Motor neuron (in vitro differentiated cells): ENCODE data around the gene GTF2I. TPM values are rescaled to one million over a fixed set of nuclear protein-coding genes. Genes with fewer than 3 reads are reported as not detected.
"Not testable (repeated sequence)": the region's sequence is repeated elsewhere in the genome, so short reads cannot be mapped to it uniquely, and the experiment has no call there.

Source experiments
- ATAC-seq, 8 experiments: fragments of 200-7000 bp; cut with Tn5 transposase; replicated peaks in 6 of 8; 2 replicates each; pipeline ENCODE4 v1.8.0; 2021; ENCODE audit warnings: mild to moderate bottlenecking in 8 of 8, moderate library complexity in 8 of 8
- H3K27ac ChIP-seq, 2 donors: fragments of 250-450 bp; sonication (Bioruptor Pico); 2 replicates each; pipeline ENCODE4 v1.9.0; 2021; ENCODE audit warnings: antibody characterized with exemption in 2 of 2, mild to moderate bottlenecking in 2 of 2, moderate library complexity in 1 of 2
- H3K4me1 ChIP-seq, 2 donors: fragments of 250-450 bp; sonication (Bioruptor Pico); replicated peaks in 1 of 2; 2 replicates each; pipeline ENCODE4 v1.6.1; 2021; ENCODE audit warnings: antibody characterized with exemption in 2 of 2, mild to moderate bottlenecking in 2 of 2, moderate library complexity in 1 of 2
- H3K4me3 ChIP-seq, 5 donors: fragments of 250-450 bp; sonication (Bioruptor Pico); 2 replicates each; pipeline ENCODE4 v1.9.0; 2021; ENCODE audit warnings: antibody characterized with exemption in 5 of 5, mild to moderate bottlenecking in 5 of 5, moderate library complexity in 4 of 5
- WGBS, 10 experiments: fragments of 450-650 bp; shearing (Covaris generic); methylation state at CpG; one replicate each; pipeline ENCODE4 v1.0.0; 2022; 5-methylcytosine and 5-hydroxymethylcytosine counted together
- in situ Hi-C, 9 experiments: fragments of 400-800 bp; cut with MboI; loops; one replicate each; pipeline ENCODE4 v1.15.0; 2021; ENCODE audit warnings: low sequenced_read_pairs in 9 of 9, low pct_unique_long_range_greater_than_20kb in 2 of 9; ENCODE audit not compliant: unreplicated experiment in 9 of 9
- total RNA-seq, 8 experiments: library from RNA; unstranded; fragments of 300-600 nt; gene quantifications; 2 replicates each; pipeline versions ENCODE4 v1.2.3 to v1.2.4, GENCODE V29; 2022

GTF2I gene
- total RNA-seq, 8 experiments from 2014 or later = 77.9 to 293 (median 117) TPM

DNA sequence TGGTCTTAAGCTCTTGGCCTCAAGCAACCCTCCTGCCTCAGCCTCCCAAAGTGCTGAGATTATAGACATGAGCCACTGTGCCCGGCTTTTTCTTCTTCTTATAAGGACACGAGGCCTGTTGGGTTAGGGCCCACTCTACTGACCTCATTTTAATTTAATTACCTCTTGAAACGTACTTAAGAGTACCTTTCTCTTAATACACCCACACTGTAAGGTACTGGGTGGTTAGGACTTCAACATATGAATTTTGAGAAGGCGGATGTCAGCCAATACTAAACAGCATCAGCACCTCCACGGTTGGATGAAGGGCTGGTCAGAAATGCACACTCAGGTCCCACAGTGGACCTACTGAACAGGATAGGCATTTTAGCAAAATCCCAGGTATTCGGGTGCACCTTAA lies 124.2 kb downstream of the GTF2I start:
- no CpG with 5 or more reads among the region's 6 CpGs for WGBS, 10 experiments
- ATAC-seq, H3K4me3 ChIP-seq, H3K27ac ChIP-seq, in situ Hi-C loops, H3K4me1 ChIP-seq: not testable (repeated sequence)

- in situ Hi-C loops, ATAC-seq: not testable (repeated sequence)
- WGBS, 10 experiments = no CpG with 5 or more reads among the region's 5 CpGs
These were observed 126.1 kb downstream of the GTF2I start for GRCh38 chr7:74783595-74783994.

DNA sequence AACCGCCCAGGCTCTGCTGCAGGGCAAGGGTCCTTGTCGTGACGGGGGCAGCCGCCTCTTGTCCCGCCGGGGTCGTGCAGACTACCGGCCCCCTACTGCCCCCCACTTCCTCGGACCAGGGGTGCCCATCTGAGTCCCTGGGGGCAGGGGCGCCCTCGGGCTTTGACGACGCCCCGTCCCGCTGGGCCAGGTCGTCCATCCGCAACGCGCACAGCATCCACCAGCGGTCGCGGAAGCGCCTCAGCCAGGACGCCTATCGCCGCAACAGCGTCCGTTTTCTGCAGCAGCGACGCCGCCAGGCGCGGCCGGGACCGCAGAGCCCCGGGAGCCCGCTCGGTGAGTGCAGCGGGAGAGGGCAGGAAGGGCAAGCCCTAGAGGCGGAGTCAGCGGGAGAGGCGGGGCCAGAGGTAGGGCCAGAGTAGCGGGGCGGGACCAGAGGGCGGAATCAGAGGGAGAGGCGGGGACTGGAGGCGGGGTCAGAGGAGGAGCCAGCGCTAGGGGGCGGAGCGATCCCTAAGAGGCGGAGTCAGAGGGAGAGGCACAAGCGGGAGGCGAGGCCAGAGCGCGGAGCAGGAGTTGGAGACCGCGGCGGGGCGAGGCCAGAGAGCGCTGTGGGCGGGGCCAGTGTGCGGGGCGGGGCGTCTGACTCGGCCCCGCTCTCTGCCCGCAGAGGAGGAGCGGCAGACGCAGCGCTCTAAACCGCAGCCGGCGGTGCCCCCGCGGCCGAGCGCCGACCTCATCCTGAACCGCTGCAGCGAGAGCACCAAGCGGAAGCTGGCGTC lies 131.0 kb downstream of the GTF2I start:
- H3K27ac ChIP-seq, in situ Hi-C loops: not testable (repeated sequence)

More at GRCh38 chr7:74783595-74783994, 126.1 kb downstream of the GTF2I start:
- not testable (repeated sequence) for H3K4me1 ChIP-seq, H3K27ac ChIP-seq, H3K4me3 ChIP-seq

GRCh38 chr7:74789200-74789736 lies 131.8 kb downstream of the GTF2I start:
- H3K27ac ChIP-seq, H3K4me1 ChIP-seq, H3K4me3 ChIP-seq, in situ Hi-C loops: not testable (repeated sequence)
- ATAC-seq = peak in 2 of 8 experiments; percentile 2 to 24
- no CpG with 5 or more reads among the region's 24 CpGs for WGBS, 10 experiments

More for the DNA sequence above, 131.0 kb downstream of the GTF2I start:
- not testable (repeated sequence) for H3K4me3 ChIP-seq, H3K4me1 ChIP-seq
- WGBS, 10 experiments = no CpG with 5 or more reads among the region's 82 CpGs
- peak; percentile 91 to 97 (median 93) for ATAC-seq

- H3K4me3 ChIP-seq, H3K4me1 ChIP-seq, H3K27ac ChIP-seq, in situ Hi-C loops: not testable (repeated sequence)
- WGBS, 10 experiments = no CpG with 5 or more reads among the region's 27 CpGs
- ATAC-seq = peak in 1 of 8 experiments; percentile 46
These were observed 140.5 kb downstream of the GTF2I start for GRCh38 chr7:74797848-74798622.

- in situ Hi-C loops, H3K27ac ChIP-seq, H3K4me1 ChIP-seq, H3K4me3 ChIP-seq: not testable (repeated sequence)
- peak in 1 of 8 experiments; percentile 49 for ATAC-seq
- no CpG with 5 or more reads among the region's 4 CpGs for WGBS, 10 experiments
These were observed 141.1 kb downstream of the GTF2I start for GRCh38 chr7:74798644-74799043.

Other genes starting within 250 kb of the GTF2I start
- gene GTF2IRD1, start 203.8 kb upstream of the GTF2I start, total RNA-seq = 10 to 100 TPM in 7 of 8 experiments, 1 to 10 TPM in 1; 6.7 to 35.0 (median 24.3) TPM
- 1 to 10 TPM in 2 of 8 experiments, under 1 TPM in 3, not detected in 3; 0.16 to 2.8 (median 0.83) TPM for gene NCF1, start 116.3 kb downstream of the GTF2I start, total RNA-seq
- gene GTF2IRD2, start 193.9 kb downstream of the GTF2I start, total RNA-seq = 10 to 100 TPM in 5 of 8 experiments, 1 to 10 TPM in 3; 7.8 to 19.4 (median 11.8) TPM